Mucosa of rectum (tissue), 2 donors: ENCODE data around the gene DNER.
"Not testable (repeated sequence)": the region's sequence is repeated elsewhere in the genome, so short reads cannot be mapped to it uniquely, and the experiment has no call there.

ENCODE experiments used
- H3K27ac ChIP-seq, 2 donors: one replicate each; pipeline ENCODE4 v1.7.0; 2013; ENCODE audit warnings: inconsistent platforms in 2 of 2, low read depth in 2 of 2, low read length in 2 of 2
- H3K27me3 ChIP-seq, 2 donors: one replicate each; pipeline ENCODE4 v1.7.0; 2013; ENCODE audit warnings: low read length in 2 of 2; ENCODE audit not compliant: control insufficient read depth in 2 of 2, insufficient read depth in 2 of 2
- H3K36me3 ChIP-seq, 2 donors: one replicate each; pipeline ENCODE4 v1.7.0; 2013; ENCODE audit warnings: low read length in 2 of 2; ENCODE audit not compliant: control insufficient read depth in 2 of 2, insufficient read depth in 2 of 2
- H3K4me1 ChIP-seq, 2 donors: one replicate each; pipeline ENCODE4 v1.7.0; 2013; ENCODE audit warnings: low read length in 2 of 2, mild to moderate bottlenecking in 1 of 2; ENCODE audit not compliant: control insufficient read depth in 2 of 2, insufficient read depth in 2 of 2
- H3K4me3 ChIP-seq, 2 donors: one replicate each; pipeline ENCODE4 v1.7.0; 2013; ENCODE audit warnings: low read length in 2 of 2
- H3K9ac ChIP-seq, 2 donors: one replicate each; pipeline ENCODE4 v1.7.0; 2013; ENCODE audit warnings: low read length in 2 of 2, low read depth in 1 of 2, mild to moderate bottlenecking in 1 of 2
- H3K9me3 ChIP-seq, 2 donors: one replicate each; pipeline ENCODE4 v1.7.0; 2013; ENCODE audit warnings: low read length in 2 of 2; ENCODE audit not compliant: control insufficient read depth in 2 of 2
- donor health status: healthy.
- donor health status: Normal muscosa, but diverticular disease.

The DNER gene

GRCh38 chr2:229344151-229344551 lies 370.2 kb downstream of the DNER start:
- H3K36me3 ChIP-seq, result no peaks in the 10 kb centered on the region
- H3K27me3 ChIP-seq, result no peaks in the 10 kb centered on the region
- no peaks in the 10 kb centered on the region for H3K4me1 ChIP-seq
- no peaks in the 10 kb centered on the region for H3K9me3 ChIP-seq
- no peak overlapping the region for H3K27ac ChIP-seq
- no peak overlapping the region for H3K4me3 ChIP-seq
- no peak overlapping the region for H3K9ac ChIP-seq

- Histone ChIP-seq H3K9me3 (no peaks in the 10 kb centered on the region), H3K27ac (no peak overlapping the region), H3K9ac (no peak overlapping the region), H3K27me3 (no peaks in the 10 kb centered on the region), H3K4me3 (no peak overlapping the region), H3K36me3 (no peaks in the 10 kb centered on the region), H3K4me1 (no peaks in the 10 kb centered on the region)
Measured at GRCh38 chr2:229343661-229344060, 370.7 kb downstream of the DNER start.

- H3K4me1 ChIP-seq, result no peaks in the 10 kb centered on the region
- H3K9me3 ChIP-seq, result no peaks in the 10 kb centered on the region
- H3K27me3 ChIP-seq, result no peaks in the 10 kb centered on the region
- H3K9ac ChIP-seq, result no peak overlapping the region
- H3K36me3 ChIP-seq, result no peaks in the 10 kb centered on the region
- H3K27ac ChIP-seq, result no peak overlapping the region
- H3K4me3 ChIP-seq, result no peak overlapping the region
Measured at GRCh38 chr2:229342376-229342775, 372.0 kb downstream of the DNER start.

GRCh38 chr2:229340086-229340760 lies 374.1 kb downstream of the DNER start:
- Histone ChIP-seq H3K9me3 (no peaks in the 10 kb centered on the region), H3K27me3 (no peaks in the 10 kb centered on the region), H3K4me3 (no peak overlapping the region), H3K4me1 (no peaks in the 10 kb centered on the region), H3K9ac (no peak overlapping the region), H3K27ac (no peak overlapping the region), H3K36me3 (no peaks in the 10 kb centered on the region)

GRCh38 chr2:229339618-229340017 lies 374.7 kb downstream of the DNER start:
- Histone ChIP-seq H3K27me3 (no peaks in the 10 kb centered on the region), H3K27ac (no peak overlapping the region), H3K4me3 (no peak overlapping the region), H3K36me3 (no peaks in the 10 kb centered on the region), H3K9ac (no peak overlapping the region), H3K4me1 (no peaks in the 10 kb centered on the region), H3K9me3 (no peaks in the 10 kb centered on the region)

GRCh38 chr2:229339171-229339570 lies 375.2 kb downstream of the DNER start:
- not testable (repeated sequence) for H3K4me3 ChIP-seq, H3K9me3 ChIP-seq, H3K27me3 ChIP-seq, H3K27ac ChIP-seq, H3K9ac ChIP-seq, H3K4me1 ChIP-seq, H3K36me3 ChIP-seq

- Histone ChIP-seq H3K27me3 (no peaks in the 10 kb centered on the region), H3K9me3 (no peaks in the 10 kb centered on the region), H3K27ac (no peak overlapping the region), H3K36me3 (no peaks in the 10 kb centered on the region), H3K4me1 (no peaks in the 10 kb centered on the region), H3K4me3 (no peak overlapping the region), H3K9ac (no peak overlapping the region)
Measured at GRCh38 chr2:229335877-229336346, 378.4 kb downstream of the DNER start.

- Histone ChIP-seq H3K4me1 (no peaks in the 10 kb centered on the region), H3K27me3 (no peaks in the 10 kb centered on the region), H3K36me3 (no peaks in the 10 kb centered on the region), H3K9ac (no peak overlapping the region), H3K4me3 (no peak overlapping the region), H3K27ac (no peak overlapping the region), H3K9me3 (no peaks in the 10 kb centered on the region)
Measured at GRCh38 chr2:229335330-229335729, 379.0 kb downstream of the DNER start.

GRCh38 chr2:229330952-229331351 lies 383.4 kb downstream of the DNER start:
- H3K27me3 ChIP-seq, result no peaks in the 10 kb centered on the region
- no peaks in the 10 kb centered on the region for H3K36me3 ChIP-seq

GRCh38 chr2:229319558-229319957 lies 394.8 kb downstream of the DNER start:
- H3K4me1 ChIP-seq, result no peaks in the 10 kb centered on the region
- no peaks in the 10 kb centered on the region for H3K9me3 ChIP-seq
- no peak overlapping the region for H3K9ac ChIP-seq
- H3K4me3 ChIP-seq, result no peak overlapping the region
- H3K27me3 ChIP-seq, result no peaks in the 10 kb centered on the region
- no peaks in the 10 kb centered on the region for H3K36me3 ChIP-seq
- no peak overlapping the region for H3K27ac ChIP-seq

More at GRCh38 chr2:229330952-229331351, 383.4 kb downstream of the DNER start:
- Histone ChIP-seq H3K27ac (peak overlapping the region in 1 of 2 donors; percentile 5), H3K9me3 (no peaks in the 10 kb centered on the region), H3K4me3 (no peak overlapping the region), H3K4me1 (no peaks in the 10 kb centered on the region), H3K9ac (no peak overlapping the region)
